ENCODE measurements around the gene IQCK.
A peak's percentile ranks its signal among the peaks of the same experiment; 100 is the strongest.

The IQCK gene

GRCh38 chr16:19837984-19838707 lies 120.1 kb downstream of the IQCK start:
- DNase-seq (ENCODE audit: low read depth), result no peak

- DNase-seq (ENCODE audit: low read depth), result no peak
Measured at GRCh38 chr16:19840524-19841110, 122.5 kb downstream of the IQCK start.

- no peak for DNase-seq (ENCODE audit: low read depth)
Measured at GRCh38 chr16:19841184-19841583, 123.1 kb downstream of the IQCK start.

- DNase-seq (ENCODE audit: low read depth), result no peak
Measured at GRCh38 chr16:19842426-19843157, 124.5 kb downstream of the IQCK start.

- peak; percentile 56 for DNase-seq (ENCODE audit: low read depth)
Measured at GRCh38 chr16:19843371-19843770, 125.3 kb downstream of the IQCK start.

- DNase-seq (ENCODE audit: low read depth), result peak; percentile 95
Measured at GRCh38 chr16:19844945-19845641, 127.0 kb downstream of the IQCK start.

GRCh38 chr16:19846436-19846835 lies 128.4 kb downstream of the IQCK start:
- no peak for DNase-seq (ENCODE audit: low read depth)

GRCh38 chr16:19848756-19849155 lies 130.7 kb downstream of the IQCK start:
- DNase-seq (ENCODE audit: low read depth), result no peak

- DNase-seq (ENCODE audit: low read depth), result no peak
Measured at GRCh38 chr16:19850131-19850817, 132.2 kb downstream of the IQCK start.

- no peak for DNase-seq (ENCODE audit: low read depth)
Measured at GRCh38 chr16:19851476-19851875, 133.4 kb downstream of the IQCK start.

GRCh38 chr16:19853132-19853741 lies 135.2 kb downstream of the IQCK start:
- DNase-seq (ENCODE audit: low read depth), result no peak

GRCh38 chr16:19853742-19854542 lies 135.9 kb downstream of the IQCK start:
- no peak for DNase-seq (ENCODE audit: low read depth)

- DNase-seq (ENCODE audit: low read depth), result no peak
Measured at GRCh38 chr16:19854543-19854876, 136.4 kb downstream of the IQCK start.

- DNase-seq (ENCODE audit: low read depth), result no peak
Measured at GRCh38 chr16:19856120-19856519, 138.0 kb downstream of the IQCK start.

- no peak for DNase-seq (ENCODE audit: low read depth)
Measured at GRCh38 chr16:19857593-19858339, 139.7 kb downstream of the IQCK start.

- DNase-seq (ENCODE audit: low read depth), result peak; percentile 18
Measured at GRCh38 chr16:19858340-19859018, 140.4 kb downstream of the IQCK start.

- DNase-seq (ENCODE audit: low read depth), result no peak
Measured at GRCh38 chr16:19859166-19859565, 141.1 kb downstream of the IQCK start.

GRCh38 chr16:19859603-19860002 lies 141.5 kb downstream of the IQCK start:
- no peak for DNase-seq (ENCODE audit: low read depth)
